Neural progenitor cell (in vitro differentiated cells): Measurements from ENCODE around the gene MCL1. TPM values are rescaled to one million over a fixed set of nuclear protein-coding genes. Genes with fewer than 3 reads are reported as not detected.

Experiments used
- DNase-seq: peaks from one replicate; pipeline ENCODE4 v3.0.0-alpha.2; 2016; ENCODE audit warnings: low spot score
- H2AFZ ChIP-seq: fragments of 200-600 bp; sonication (generic); replicated peaks from 2 replicates; pipeline ENCODE4 v1.6.1; 2016; ENCODE audit warnings: antibody characterized with exemption
- H3F3A ChIP-seq: fragments of 200-600 bp; sonication (generic); 2 replicates; pipeline ENCODE4 v1.6.1; 2016; ENCODE audit warnings: antibody characterized with exemption, low read depth
- H3K27ac ChIP-seq: fragments of 200-600 bp; sonication (generic); 2 replicates; pipeline ENCODE4 v1.5.1; 2016; ENCODE audit warnings: mild to moderate bottlenecking
- H3K27me3 ChIP-seq: fragments of 200-600 bp; sonication (generic); 2 replicates; pipeline ENCODE4 v1.6.1; 2016; ENCODE audit warnings: mild to moderate bottlenecking, moderate library complexity
- H3K36me3 ChIP-seq: fragments of 200-600 bp; sonication (generic); 2 replicates; pipeline ENCODE4 v1.5.1; 2016
- H3K4me1 ChIP-seq: fragments of 200-600 bp; sonication (generic); 2 replicates; pipeline ENCODE4 v1.6.1; 2016; ENCODE audit warnings: mixed run types
- H3K4me2 ChIP-seq: fragments of 200-600 bp; sonication (generic); 2 replicates; pipeline ENCODE4 v1.6.1; 2016
- H3K4me3 ChIP-seq: fragments of 200-600 bp; sonication (generic); 2 replicates; pipeline ENCODE4 v1.5.1; 2016
- H3K79me2 ChIP-seq: fragments of 200-600 bp; sonication (generic); 2 replicates; pipeline ENCODE4 v1.6.1; 2016; ENCODE audit warnings: low read depth
- H3K9ac ChIP-seq: fragments of 200-600 bp; sonication (generic); 2 replicates; pipeline ENCODE4 v1.6.1; 2016
- H3K9me3 ChIP-seq: fragments of 200-600 bp; sonication (generic); 2 replicates; pipeline ENCODE4 v1.5.1; 2016; ENCODE audit warnings: low read depth
- H4K20me1 ChIP-seq: fragments of 200-600 bp; sonication (generic); 2 replicates; pipeline ENCODE4 v1.6.1; 2016; ENCODE audit warnings: low read depth
- H3K27ac Mint-ChIP-seq: 3 replicates; pipeline ENCODE4 v1.8.0; 2021; ENCODE audit warnings: mixed read lengths
- H3K27me3 Mint-ChIP-seq: 2 replicates; pipeline ENCODE4 v1.8.0; 2022; ENCODE audit warnings: low read depth, mild to moderate bottlenecking, inconsistent platforms, moderate library complexity, mixed read lengths; ENCODE audit not compliant: insufficient read depth
- H3K36me3 Mint-ChIP-seq: 3 replicates; pipeline ENCODE4 v1.8.0; 2021; ENCODE audit warnings: mixed read lengths
- H3K4me1 Mint-ChIP-seq: 3 replicates; pipeline ENCODE4 v1.8.0; 2021; ENCODE audit warnings: mixed read lengths
- H3K4me3 Mint-ChIP-seq: 3 replicates; pipeline ENCODE4 v1.8.0; 2021; ENCODE audit warnings: mild to moderate bottlenecking, moderate library complexity, mixed read lengths
- H3K9me3 Mint-ChIP-seq: 3 replicates; pipeline ENCODE4 v1.8.0; 2020; ENCODE audit warnings: mixed read lengths
- EZH2 ChIP-seq: fragments of 200-600 bp; sonication (generic); IDR thresholded peaks from 2 replicates; pipeline ENCODE4 v1.6.1; 2017; ENCODE audit warnings: antibody characterized with exemption, mild to moderate bottlenecking, moderate library complexity
- EZH2phosphoT487 ChIP-seq: fragments of 200-600 bp; sonication (generic); IDR thresholded peaks from 2 replicates; pipeline ENCODE4 v1.6.1; 2017; ENCODE audit warnings: antibody characterized with exemption
- total RNA-seq: library from RNA; depleted of rRNA; stranded (reverse); fragments of >200 nt; gene quantifications from 2 replicates; pipeline ENCODE4 v1.2.3, GENCODE V29; 2015; ENCODE audit warnings: low replicate concordance
- TF ChIP-seq, protein P1 (sequence below): fragments of 200-600 bp; sonication (generic); IDR thresholded peaks from 2 replicates; pipeline ENCODE4 v1.5.1; 2017; ENCODE audit warnings: antibody characterized with exemption, mild to moderate bottlenecking

MCL1 gene
- total RNA-seq, 1 donor from 2014 or later, result 232 TPM

DNA sequence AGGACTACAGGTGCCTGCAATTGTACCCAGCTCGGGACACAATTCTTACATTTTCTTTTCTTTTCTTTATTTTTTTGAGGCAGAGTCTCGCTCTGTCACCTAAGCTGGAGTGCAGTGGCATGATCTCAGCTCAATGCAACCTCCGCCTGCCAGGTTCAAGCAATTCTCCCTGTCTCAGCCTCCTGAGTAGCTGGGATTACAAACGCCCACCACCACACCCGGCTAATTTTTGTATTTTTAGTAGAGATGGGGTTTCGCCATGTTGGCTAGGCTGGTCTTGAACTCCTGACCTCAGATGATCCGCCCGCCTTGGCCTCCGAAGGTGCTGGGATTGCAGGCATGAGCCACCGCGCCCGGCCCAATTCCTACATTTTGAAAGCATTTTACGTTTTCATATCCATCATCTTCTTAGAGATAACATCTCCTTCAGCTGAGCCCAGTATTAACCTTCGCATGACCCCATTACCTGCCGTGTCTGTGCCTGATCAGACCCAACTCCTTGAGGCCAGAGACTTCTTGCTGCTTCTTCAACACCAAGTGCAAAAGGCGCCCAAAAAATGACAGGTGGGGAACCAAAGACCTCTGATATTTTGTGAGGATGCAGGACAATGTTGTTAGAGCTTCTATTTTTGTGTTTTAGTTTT is 33.0 kb downstream of the MCL1 start:
- H2AFZ ChIP-seq, result no peak overlapping the region
- H3K9ac ChIP-seq, result no peak overlapping the region
- no peaks in the 10 kb centered on the region for H3K79me2 ChIP-seq
- peaks cover 48% of the 10 kb centered on the region for H3K27me3 ChIP-seq
- peaks cover 33% of the 10 kb centered on the region for H3F3A ChIP-seq
- Mint-ChIP-seq H3K27me3 (peaks cover 22% of the 10 kb centered on the region), H3K27ac (no peak overlapping the region), H3K4me1 (peaks cover 22% of the 10 kb centered on the region), H3K4me3 (no peak overlapping the region), H3K9me3 (no peaks in the 10 kb centered on the region), H3K36me3 (no peaks in the 10 kb centered on the region)
- TF ChIP-seq EZH2 (no peak), EZH2phosphoT487 (no peak)
- TF ChIP-seq, protein P1, sequence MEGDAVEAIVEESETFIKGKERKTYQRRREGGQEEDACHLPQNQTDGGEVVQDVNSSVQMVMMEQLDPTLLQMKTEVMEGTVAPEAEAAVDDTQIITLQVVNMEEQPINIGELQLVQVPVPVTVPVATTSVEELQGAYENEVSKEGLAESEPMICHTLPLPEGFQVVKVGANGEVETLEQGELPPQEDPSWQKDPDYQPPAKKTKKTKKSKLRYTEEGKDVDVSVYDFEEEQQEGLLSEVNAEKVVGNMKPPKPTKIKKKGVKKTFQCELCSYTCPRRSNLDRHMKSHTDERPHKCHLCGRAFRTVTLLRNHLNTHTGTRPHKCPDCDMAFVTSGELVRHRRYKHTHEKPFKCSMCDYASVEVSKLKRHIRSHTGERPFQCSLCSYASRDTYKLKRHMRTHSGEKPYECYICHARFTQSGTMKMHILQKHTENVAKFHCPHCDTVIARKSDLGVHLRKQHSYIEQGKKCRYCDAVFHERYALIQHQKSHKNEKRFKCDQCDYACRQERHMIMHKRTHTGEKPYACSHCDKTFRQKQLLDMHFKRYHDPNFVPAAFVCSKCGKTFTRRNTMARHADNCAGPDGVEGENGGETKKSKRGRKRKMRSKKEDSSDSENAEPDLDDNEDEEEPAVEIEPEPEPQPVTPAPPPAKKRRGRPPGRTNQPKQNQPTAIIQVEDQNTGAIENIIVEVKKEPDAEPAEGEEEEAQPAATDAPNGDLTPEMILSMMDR, result no peak
- no peak overlapping the region for H3K27ac ChIP-seq
- no peak overlapping the region for H3K4me3 ChIP-seq
- H4K20me1 ChIP-seq, result peaks cover 18% of the 10 kb centered on the region
- no peak for DNase-seq
- no peak overlapping the region for H3K4me2 ChIP-seq
- H3K36me3 ChIP-seq, result no peaks in the 10 kb centered on the region
- H3K9me3 ChIP-seq, result no peaks in the 10 kb centered on the region
- H3K4me1 ChIP-seq, result peaks cover 9% of the 10 kb centered on the region

DNA sequence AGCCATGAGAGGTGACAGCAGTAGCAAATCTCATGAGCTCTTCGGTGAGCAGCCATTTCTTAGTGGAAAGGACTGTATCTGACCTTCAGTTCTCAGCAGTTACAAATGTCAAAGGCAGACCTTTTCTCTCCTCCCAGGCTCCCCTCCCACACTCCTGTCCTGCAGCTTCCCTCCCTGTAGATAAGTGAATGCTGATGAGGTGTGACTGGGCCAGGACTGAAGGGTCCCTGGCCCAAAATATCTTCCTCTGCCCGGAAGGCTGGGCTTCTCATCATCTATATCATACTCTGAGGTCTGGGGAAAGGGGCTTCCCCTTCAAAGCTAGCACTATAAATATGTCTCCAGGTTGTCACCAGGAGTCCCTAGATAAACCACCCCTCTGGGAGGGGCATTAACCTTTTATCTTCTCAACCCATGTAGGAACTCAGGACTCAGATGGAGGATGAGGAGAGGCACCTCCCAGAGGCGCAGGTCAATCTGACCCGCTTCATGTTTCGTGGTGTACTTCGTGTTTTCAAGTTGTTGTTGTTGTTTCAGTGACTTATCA is 33.9 kb downstream of the MCL1 start:
- no peaks in the 10 kb centered on the region for H3K36me3 Mint-ChIP-seq
- Histone ChIP-seq H3K4me2 (no peak overlapping the region), H3K9me3 (no peaks in the 10 kb centered on the region), H2AFZ (no peak overlapping the region), H3K4me3 (no peak overlapping the region), H4K20me1 (peaks cover 14% of the 10 kb centered on the region), H3F3A (peaks cover 26% of the 10 kb centered on the region), H3K79me2 (no peaks in the 10 kb centered on the region), H3K9ac (no peak overlapping the region), H3K27me3 (peaks cover 41% of the 10 kb centered on the region), H3K36me3 (no peaks in the 10 kb centered on the region), H3K27ac (no peak overlapping the region), H3K4me1 (peaks cover 9% of the 10 kb centered on the region)
- H3K9me3 Mint-ChIP-seq, result no peaks in the 10 kb centered on the region
- TF ChIP-seq EZH2, result no peak
- no peak for TF ChIP-seq EZH2phosphoT487
- TF ChIP-seq, protein P1, result no peak
- peaks cover 19% of the 10 kb centered on the region for H3K27me3 Mint-ChIP-seq
- H3K27ac Mint-ChIP-seq, result no peak overlapping the region
- peaks cover 19% of the 10 kb centered on the region for H3K4me1 Mint-ChIP-seq
- no peak for DNase-seq
- H3K4me3 Mint-ChIP-seq, result no peak overlapping the region

DNA sequence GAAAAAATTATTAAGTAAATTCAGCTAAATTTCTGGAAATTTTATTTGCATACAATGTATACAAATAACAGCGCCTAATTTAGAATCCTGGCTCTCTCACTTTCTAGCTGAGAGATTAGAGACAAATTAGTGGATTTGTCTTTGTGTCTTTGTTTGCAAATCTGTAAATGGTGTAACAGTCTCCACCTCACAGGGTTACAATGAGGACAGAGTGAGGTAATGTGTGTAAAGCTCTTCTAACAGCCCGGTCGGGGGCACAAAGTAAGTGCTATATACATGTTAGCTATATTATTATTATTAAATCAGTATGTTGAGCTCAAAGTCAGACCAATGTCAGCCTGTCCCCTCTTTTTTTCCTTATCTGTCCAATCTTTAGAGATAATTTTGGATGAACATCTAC is 35.2 kb downstream of the MCL1 start:
- no peaks in the 10 kb centered on the region for H3K9me3 Mint-ChIP-seq
- Histone ChIP-seq H3K4me3 (no peak overlapping the region), H3K79me2 (no peaks in the 10 kb centered on the region), H3K27ac (no peak overlapping the region), H4K20me1 (peaks cover 3% of the 10 kb centered on the region), H3K36me3 (no peaks in the 10 kb centered on the region), H2AFZ (no peak overlapping the region), H3K4me1 (peaks cover 9% of the 10 kb centered on the region), H3K27me3 (peaks cover 27% of the 10 kb centered on the region), H3K4me2 (no peak overlapping the region), H3K9me3 (no peaks in the 10 kb centered on the region), H3K9ac (no peak overlapping the region), H3F3A (peaks cover 13% of the 10 kb centered on the region)
- peaks cover 13% of the 10 kb centered on the region for H3K4me1 Mint-ChIP-seq
- no peak overlapping the region for H3K27ac Mint-ChIP-seq
- no peak overlapping the region for H3K4me3 Mint-ChIP-seq
- no peak for TF ChIP-seq EZH2
- TF ChIP-seq, protein P1, result no peak
- TF ChIP-seq EZH2phosphoT487, result no peak
- H3K36me3 Mint-ChIP-seq, result no peaks in the 10 kb centered on the region
- peaks cover 17% of the 10 kb centered on the region for H3K27me3 Mint-ChIP-seq
- no peak for DNase-seq
